Measurements from ENCODE around the gene KBTBD3.

DNA sequence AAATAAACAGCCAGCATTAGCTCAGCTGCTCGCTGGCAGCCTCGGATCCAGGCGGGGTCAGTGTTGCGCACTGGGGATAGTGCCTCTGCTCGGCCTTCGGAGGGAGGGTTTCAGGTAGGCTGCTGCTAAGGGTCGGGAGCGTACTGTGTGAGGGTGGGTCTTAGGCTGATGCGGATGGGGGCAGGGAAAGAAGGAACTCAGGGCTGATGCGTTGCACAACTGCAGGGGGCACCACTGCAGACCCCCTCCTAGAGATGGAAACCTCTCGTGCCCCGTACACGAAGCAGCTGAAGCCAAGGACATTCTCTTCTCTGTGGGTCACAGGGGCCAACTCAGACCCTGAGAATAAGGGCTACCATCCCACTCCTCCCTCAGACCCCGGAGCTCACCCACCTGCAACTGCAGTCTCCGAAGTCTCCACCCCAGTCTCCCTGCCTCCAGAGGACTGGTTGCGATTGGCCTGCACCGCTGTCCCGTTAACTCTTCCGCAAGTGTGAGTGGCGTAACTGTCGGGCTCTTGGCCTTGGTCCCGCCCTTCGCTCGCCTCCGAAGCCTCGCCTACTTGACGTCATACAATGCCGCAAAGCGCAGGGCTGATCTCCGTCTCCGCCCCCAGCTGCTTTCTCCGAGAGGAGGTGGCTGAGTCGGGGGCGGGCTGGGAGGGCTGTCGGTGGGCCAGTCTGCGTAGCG lies at the start of gene KBTBD3:
- no peak for TF ChIP-seq ZNF114 (CRISPR knock-in tag; IDR thresholded peaks at IDR 0.05)
- TF ChIP-seq POLR2AphosphoS5 (IDR thresholded peaks at IDR 0.05; ENCODE audit: low read depth), result peak; percentile 94
- TF ChIP-seq, protein P1, sequence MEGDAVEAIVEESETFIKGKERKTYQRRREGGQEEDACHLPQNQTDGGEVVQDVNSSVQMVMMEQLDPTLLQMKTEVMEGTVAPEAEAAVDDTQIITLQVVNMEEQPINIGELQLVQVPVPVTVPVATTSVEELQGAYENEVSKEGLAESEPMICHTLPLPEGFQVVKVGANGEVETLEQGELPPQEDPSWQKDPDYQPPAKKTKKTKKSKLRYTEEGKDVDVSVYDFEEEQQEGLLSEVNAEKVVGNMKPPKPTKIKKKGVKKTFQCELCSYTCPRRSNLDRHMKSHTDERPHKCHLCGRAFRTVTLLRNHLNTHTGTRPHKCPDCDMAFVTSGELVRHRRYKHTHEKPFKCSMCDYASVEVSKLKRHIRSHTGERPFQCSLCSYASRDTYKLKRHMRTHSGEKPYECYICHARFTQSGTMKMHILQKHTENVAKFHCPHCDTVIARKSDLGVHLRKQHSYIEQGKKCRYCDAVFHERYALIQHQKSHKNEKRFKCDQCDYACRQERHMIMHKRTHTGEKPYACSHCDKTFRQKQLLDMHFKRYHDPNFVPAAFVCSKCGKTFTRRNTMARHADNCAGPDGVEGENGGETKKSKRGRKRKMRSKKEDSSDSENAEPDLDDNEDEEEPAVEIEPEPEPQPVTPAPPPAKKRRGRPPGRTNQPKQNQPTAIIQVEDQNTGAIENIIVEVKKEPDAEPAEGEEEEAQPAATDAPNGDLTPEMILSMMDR (conservative IDR thresholded peaks at IDR 0.05; ENCODE audit: low read depth in 2 of 2), result peak; percentile 44 to 64
- TF ChIP-seq, protein P2, sequence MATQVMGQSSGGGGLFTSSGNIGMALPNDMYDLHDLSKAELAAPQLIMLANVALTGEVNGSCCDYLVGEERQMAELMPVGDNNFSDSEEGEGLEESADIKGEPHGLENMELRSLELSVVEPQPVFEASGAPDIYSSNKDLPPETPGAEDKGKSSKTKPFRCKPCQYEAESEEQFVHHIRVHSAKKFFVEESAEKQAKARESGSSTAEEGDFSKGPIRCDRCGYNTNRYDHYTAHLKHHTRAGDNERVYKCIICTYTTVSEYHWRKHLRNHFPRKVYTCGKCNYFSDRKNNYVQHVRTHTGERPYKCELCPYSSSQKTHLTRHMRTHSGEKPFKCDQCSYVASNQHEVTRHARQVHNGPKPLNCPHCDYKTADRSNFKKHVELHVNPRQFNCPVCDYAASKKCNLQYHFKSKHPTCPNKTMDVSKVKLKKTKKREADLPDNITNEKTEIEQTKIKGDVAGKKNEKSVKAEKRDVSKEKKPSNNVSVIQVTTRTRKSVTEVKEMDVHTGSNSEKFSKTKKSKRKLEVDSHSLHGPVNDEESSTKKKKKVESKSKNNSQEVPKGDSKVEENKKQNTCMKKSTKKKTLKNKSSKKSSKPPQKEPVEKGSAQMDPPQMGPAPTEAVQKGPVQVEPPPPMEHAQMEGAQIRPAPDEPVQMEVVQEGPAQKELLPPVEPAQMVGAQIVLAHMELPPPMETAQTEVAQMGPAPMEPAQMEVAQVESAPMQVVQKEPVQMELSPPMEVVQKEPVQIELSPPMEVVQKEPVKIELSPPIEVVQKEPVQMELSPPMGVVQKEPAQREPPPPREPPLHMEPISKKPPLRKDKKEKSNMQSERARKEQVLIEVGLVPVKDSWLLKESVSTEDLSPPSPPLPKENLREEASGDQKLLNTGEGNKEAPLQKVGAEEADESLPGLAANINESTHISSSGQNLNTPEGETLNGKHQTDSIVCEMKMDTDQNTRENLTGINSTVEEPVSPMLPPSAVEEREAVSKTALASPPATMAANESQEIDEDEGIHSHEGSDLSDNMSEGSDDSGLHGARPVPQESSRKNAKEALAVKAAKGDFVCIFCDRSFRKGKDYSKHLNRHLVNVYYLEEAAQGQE (IDR thresholded peaks at IDR 0.05; ENCODE audit: unreplicated experiment), result no peak
- TF ChIP-seq ZNF331 (CRISPR knock-in tag; IDR thresholded peaks at IDR 0.05; ENCODE audit: low read depth), result no peak
- TF ChIP-seq, protein P3, sequence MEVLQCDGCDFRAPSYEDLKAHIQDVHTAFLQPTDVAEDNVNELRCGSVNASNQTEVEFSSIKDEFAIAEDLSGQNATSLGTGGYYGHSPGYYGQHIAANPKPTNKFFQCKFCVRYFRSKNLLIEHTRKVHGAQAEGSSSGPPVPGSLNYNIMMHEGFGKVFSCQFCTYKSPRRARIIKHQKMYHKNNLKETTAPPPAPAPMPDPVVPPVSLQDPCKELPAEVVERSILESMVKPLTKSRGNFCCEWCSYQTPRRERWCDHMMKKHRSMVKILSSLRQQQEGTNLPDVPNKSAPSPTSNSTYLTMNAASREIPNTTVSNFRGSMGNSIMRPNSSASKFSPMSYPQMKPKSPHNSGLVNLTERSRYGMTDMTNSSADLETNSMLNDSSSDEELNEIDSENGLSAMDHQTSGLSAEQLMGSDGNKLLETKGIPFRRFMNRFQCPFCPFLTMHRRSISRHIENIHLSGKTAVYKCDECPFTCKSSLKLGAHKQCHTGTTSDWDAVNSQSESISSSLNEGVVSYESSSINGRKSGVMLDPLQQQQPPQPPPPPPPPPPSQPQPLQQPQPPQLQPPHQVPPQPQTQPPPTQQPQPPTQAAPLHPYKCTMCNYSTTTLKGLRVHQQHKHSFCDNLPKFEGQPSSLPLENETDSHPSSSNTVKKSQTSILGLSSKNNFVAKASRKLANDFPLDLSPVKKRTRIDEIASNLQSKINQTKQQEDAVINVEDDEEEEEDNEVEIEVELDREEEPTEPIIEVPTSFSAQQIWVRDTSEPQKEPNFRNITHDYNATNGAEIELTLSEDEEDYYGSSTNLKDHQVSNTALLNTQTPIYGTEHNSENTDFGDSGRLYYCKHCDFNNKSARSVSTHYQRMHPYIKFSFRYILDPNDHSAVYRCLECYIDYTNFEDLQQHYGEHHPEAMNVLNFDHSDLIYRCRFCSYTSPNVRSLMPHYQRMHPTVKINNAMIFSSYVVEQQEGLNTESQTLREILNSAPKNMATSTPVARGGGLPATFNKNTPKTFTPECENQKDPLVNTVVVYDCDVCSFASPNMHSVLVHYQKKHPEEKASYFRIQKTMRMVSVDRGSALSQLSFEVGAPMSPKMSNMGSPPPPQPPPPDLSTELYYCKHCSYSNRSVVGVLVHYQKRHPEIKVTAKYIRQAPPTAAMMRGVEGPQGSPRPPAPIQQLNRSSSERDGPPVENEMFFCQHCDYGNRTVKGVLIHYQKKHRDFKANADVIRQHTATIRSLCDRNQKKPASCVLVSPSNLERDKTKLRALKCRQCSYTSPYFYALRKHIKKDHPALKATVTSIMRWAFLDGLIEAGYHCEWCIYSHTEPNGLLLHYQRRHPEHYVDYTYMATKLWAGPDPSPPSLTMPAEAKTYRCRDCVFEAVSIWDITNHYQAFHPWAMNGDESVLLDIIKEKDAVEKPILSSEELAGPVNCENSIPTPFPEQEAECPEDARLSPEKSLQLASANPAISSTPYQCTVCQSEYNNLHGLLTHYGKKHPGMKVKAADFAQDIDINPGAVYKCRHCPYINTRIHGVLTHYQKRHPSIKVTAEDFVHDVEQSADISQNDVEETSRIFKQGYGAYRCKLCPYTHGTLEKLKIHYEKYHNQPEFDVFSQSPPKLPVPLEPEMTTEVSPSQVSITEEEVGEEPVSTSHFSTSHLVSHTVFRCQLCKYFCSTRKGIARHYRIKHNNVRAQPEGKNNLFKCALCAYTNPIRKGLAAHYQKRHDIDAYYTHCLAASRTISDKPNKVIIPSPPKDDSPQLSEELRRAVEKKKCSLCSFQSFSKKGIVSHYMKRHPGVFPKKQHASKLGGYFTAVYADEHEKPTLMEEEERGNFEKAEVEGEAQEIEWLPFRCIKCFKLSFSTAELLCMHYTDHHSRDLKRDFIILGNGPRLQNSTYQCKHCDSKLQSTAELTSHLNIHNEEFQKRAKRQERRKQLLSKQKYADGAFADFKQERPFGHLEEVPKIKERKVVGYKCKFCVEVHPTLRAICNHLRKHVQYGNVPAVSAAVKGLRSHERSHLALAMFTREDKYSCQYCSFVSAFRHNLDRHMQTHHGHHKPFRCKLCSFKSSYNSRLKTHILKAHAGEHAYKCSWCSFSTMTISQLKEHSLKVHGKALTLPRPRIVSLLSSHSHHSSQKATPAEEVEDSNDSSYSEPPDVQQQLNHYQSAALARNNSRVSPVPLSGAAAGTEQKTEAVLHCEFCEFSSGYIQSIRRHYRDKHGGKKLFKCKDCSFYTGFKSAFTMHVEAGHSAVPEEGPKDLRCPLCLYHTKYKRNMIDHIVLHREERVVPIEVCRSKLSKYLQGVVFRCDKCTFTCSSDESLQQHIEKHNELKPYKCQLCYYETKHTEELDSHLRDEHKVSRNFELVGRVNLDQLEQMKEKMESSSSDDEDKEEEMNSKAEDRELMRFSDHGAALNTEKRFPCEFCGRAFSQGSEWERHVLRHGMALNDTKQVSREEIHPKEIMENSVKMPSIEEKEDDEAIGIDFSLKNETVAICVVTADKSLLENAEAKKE (CRISPR knock-in tag; IDR thresholded peaks at IDR 0.05), result no peak
- no peak for TF ChIP-seq JUNB (IDR thresholded peaks at IDR 0.05; ENCODE audit: unreplicated experiment)
- TF ChIP-seq EZH2 (IDR thresholded peaks at IDR 0.05; ENCODE audit: low read depth, unreplicated experiment), result no peak
- no peak for TF ChIP-seq EZH2phosphoT487 (IDR thresholded peaks at IDR 0.05; ENCODE audit: unreplicated experiment)
